GM11168 (cell line): ENCODE results near the gene ATAD3B.
"Not testable (repeated sequence)": the region's sequence is repeated elsewhere in the genome, so short reads cannot be mapped to it uniquely, and the experiment has no call there.

Source experiments
- in situ Hi-C: fragments of 300-500 bp; cut with MboI; formaldehyde crosslinking; loops from one replicate; pipeline ENCODE4 v1.12.0; 2022; ENCODE audit warnings: low sequenced_read_pairs; ENCODE audit not compliant: unreplicated experiment

The ATAD3B gene

DNA sequence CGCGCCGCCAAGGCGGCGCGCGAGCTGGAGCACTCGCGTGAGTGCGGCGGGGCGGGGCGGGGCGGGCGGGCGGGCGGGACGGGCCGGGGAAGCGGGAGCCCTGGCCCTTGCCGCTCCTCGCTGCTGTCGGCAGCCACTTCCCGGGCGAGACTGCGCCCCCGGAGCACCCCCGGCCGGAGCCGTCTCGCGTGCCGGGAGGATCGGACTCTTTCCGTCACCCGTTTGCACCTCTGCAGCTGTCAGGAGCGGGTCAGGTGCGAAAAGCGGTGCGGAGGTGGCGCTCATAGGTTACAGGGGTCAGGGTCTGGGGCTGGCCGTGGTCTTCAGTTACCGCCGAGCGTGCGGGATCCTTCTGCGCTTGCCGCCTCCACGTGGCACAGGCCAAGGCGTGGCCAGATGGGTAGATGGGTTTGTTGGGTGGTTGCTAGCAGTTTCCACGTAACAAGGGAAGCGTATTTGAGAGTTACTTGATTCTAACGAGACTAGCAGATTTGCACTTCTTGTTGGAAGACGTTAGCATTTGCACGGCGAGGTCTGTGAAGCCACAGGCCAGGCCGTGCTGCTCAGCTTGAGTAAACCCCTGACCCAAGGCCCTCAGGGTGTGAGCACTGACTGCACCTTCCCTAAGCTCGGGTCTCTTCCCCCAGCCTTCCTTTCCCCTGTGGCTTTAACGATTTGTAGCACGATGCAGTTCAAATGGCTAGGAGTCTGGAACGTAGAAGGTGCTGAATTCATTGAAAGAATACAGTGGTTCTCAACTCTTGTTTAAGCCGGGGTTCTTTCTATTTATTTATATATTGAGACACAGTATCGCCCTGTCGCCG, 700 bp downstream of the ATAD3B start:
- in situ Hi-C loops: not testable (repeated sequence)

DNA sequence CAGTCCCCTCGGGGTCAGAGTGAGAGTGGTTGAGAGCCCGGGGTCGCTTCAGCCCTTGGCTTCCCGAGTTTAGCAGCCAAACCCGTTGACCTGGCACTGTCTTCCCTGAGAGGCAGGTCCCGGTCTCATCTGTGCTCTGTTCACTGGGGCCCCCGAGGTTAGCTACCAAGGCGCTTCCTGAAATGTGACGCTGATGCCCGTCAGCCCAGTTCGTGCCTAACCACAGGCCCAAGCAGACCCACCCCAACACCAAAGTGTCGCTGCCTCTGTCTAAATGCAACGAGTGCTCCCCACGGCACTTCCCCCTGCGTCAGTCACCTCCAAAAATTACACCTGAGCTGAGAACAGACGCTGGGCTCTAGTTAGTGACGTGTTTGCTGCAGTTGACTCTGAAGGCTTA, 4.4 kb downstream of the ATAD3B start:
- in situ Hi-C loops: loop anchor here (5.0 kb wide), 1 partner anchor 41 kb away; no protein-coding TSS in a partner anchor

DNA sequence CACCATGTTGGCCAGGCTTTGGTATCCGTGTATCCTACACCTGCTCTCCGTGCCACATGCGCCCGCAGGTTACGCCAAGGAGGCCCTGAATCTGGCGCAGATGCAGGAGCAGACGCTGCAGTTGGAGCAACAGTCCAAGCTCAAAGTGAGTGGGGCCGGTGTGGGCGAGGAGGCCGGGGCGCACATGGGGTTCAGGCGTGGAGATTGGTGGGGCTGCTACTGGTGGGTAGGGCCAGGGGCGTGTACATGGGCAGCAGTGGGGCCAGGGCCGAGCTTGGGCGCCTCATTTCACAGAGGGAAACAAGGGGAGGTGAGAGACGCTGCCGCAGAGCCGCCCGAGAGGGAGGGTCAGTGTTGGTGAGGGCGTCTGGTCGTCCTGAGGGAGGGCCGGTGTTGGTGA, 5.6 kb downstream of the ATAD3B start:
- in situ Hi-C loops: loop anchor here (5.0 kb wide), 1 partner anchor 40 kb away; no protein-coding TSS in a partner anchor

DNA sequence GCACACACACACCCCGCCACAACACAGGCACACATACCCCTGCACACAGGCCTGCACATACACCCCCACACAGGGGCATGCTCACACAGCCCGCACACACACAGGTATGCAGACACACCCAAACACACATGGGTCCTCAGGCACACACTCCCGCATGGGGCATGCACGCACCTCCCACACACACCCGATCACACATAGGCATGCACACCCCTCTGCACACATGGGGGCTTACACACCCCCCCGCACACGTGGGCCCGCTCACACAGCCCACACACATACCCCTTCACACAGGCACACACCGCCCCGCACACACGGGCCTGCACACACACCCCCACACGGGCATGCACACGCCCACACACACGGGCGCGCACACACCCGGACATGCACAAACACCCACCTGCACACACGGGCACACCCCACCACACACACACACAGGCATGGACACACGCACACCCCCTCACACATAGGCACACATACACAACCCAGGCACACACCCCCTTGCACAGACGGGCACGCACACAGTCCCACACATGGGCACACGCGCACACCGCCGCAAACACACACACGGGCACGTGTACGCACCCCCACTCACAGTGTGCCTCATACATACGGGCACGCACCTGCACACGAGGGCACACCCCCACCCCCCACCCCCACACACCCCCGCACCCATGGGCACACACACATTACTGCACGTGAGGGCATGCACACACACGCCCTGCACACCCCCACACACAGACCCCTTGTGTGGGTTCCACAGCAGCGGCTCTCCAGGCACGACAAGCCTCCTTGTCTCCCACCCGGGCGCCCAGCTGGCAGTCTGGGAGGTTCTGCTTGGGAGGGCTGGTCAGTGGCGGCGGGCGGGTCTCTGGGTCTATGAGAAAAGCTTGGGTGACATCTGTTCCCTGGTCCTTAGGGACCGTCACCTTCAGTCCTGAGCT, 8.3 kb downstream of the ATAD3B start:
- in situ Hi-C loops: loop anchor here (5.0 kb wide), 1 partner anchor 37 kb away; no protein-coding TSS in a partner anchor

DNA sequence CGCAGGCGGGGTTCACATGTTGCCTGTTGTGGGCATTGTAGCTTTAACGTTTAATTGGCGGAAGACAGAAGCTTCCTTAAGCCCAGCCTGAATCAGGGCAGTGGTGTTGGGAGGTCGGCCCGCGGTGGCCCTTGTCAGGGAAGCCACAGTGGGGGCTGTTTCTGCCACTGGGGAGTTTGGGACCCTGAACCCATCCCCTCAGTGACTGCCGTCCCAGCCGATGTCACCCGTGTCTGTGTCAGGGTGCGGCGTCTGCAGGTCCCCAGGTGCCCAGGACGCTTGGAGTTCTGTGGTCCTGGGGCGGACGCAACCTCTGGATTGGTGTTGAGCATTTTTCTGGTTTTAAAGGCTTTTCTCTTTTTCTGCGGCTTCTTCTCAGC, 8.9 kb downstream of the ATAD3B start:
- in situ Hi-C loops: not testable (repeated sequence)

DNA sequence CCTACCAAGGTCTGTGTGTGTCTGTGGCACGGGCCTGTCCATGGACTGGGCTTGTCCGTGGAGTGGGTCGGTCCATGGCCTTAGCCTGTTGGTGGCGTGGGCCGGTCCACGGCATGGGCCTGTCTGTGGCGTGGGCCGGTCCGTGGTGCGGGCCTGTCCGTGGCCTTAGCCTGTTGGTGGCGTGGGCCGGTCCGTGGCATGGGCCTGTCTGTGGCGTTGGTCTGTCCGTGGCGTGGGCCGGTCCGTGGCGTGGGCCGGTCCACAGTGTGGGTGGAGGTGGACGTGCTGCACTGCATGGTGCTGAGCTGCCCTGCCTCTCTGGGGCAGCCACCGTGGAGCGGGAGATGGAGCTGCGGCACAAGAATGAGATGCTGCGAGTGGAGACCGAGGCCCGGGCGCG, 10.2 kb downstream of the ATAD3B start:
- in situ Hi-C loops: not testable (repeated sequence)

DNA sequence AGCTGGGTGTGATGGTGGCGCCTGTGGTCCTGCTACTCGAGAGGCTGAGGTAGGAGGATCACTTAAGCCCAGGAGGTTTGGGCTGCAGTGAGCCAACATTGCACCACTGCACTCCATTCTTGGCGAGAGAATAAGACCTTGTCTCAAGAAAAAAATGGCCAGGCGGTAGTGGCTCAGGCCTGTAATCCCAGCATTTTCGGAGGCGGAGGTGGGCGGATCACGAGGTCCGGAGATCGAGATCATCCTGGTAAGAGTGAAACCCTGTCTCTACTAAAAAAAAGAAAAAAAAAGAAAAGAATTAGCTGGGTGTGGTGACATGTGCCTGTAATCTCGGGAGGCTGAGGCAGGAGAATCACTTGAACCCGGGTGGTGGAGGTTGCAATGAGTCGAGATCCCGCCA, 11.3 kb downstream of the ATAD3B start:
- in situ Hi-C loops: no loop called here

DNA sequence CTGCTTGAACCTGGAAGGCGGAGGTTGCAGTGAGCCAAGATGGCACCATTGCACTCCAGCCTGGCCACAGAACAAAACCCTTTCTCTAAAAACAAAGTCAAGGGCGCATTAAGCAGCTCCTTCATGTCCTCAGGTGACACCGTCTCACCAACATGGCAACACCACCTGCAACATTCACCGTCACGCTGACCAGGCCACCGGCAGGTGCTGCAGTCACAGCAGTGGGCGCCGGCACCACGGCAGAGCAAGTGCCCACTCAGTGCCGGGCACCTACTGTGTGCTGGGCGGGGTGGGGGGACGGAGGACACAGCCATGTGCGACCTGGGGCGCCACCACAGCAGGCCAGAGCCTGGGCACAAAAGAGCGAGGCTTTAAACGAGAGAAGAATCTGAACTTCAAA, 12.1 kb downstream of the ATAD3B start:
- in situ Hi-C loops: no loop called here

DNA sequence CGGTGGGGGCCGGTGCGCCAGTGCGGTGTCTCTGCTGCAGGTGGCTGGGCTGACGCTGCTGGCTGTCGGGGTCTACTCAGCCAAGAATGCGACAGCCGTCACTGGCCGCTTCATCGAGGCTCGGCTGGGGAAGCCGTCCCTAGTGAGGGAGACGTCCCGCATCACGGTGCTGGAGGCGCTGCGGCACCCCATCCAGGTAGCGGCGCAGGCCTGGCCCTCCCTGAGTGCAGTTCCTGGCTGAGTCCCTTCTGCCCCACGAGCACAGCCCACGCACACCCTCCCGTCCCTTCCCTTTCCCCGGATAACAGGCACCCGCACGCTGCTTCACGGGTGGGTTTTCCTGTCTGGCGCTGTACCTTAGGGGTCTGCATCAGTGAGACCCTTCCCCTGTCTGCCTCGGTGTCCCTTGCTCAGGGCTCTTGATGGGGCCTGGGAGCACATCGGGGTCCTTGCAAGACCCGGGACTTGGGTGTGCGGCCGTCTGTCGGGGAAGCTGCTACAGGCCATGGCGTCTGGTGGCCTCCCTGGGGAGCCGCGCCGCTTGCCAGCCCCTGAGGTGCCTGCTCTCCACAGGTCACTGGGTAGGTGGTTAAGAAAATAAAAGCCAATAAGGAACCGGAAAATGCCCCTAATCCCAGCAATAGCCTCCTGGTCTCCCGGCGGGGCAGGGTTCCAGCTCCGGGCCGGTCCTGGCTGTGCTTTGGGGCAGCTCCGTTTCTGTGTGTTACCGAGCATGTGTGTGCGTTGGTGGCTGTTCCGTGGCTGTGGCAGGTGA, 13.6 kb downstream of the ATAD3B start:
- in situ Hi-C loops: not testable (repeated sequence)

DNA sequence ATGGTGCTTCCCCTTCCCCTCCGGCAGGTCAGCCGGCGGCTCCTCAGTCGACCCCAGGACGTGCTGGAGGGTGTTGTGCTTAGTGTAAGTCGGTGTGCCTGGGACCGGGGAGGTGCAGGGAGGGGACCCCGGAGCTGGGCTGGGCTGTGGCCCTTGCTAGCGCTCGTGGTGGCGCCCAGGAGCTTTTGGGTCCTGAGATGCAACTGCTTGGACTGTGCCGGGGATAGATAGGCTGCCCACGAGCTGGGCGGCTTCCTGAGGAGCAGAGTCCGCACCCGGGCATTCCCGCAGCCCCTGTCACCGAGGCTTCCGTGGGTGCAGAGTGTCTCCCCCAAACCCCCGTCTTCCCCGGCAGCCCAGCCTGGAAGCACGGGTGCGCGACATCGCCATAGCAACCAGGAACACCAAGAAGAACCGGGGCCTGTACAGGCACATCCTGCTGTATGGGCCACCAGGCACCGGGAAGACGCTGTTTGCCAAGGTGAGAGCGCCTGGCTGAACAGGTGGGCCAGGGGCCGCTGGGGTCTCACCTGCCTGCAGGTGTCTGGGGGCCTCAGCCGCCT, 14.3 kb downstream of the ATAD3B start:
- in situ Hi-C loops: not testable (repeated sequence)

DNA sequence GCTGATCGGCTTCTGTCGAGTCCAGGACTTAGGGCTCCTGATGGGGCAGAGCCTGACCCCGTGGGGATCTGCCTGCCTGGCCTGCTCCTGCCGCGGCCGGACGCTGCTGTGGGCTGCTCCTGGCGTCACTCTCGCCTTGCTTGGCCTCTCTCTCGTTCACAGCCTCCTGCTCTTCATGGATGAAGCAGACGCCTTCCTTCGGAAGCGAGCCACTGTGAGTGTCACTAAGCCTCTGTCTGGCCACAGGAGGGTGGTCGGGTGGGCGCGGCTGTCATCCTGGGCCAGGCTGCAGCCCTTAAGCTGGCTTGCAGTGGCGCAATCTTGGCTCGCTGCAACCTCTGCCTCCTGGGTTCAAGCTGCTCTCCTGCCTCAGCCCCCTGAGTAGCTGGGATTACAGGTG, 16.1 kb downstream of the ATAD3B start:
- in situ Hi-C loops: no loop called here

DNA sequence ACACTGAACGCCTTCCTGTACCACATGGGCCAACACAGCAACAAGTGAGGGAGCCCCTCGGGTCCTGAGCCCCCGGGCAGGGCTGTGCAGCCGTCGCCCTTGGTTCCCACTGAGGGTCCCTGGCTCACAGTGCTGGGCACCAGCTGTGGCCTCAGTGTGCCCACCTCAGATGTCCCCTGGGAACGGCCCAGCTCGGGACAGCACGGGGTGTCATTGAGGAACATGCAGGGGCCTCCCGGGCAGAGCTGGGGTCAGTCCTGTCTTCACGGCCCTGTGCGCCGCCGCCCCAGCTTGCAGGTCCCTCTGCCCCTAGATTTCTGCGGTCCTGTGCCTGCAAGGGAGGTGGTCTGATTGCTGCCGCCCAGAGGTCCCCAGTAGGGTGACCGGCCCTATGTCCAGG, 17.7 kb downstream of the ATAD3B start:
- in situ Hi-C loops: no loop called here

DNA sequence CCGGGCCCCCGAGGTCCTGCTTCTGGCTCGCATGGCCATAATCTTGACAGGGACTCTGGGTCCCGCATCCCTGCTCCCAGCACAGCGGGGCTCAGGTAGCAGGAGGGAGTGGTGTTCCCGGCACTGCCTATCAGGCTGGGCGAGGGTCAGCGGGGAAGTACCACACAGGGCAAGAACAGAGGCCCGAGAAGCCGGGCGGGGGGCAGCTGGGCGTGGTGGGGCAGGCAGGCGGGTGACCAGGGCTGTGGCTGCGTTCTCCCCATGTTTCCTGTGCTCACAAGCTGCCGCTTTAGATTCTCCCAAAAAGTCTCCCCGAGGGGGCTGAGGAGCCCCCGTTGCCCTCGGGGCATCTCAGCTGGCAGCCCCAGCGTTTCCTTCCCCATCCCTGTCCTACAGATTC, 18.3 kb downstream of the ATAD3B start:
- in situ Hi-C loops: no loop called here

DNA sequence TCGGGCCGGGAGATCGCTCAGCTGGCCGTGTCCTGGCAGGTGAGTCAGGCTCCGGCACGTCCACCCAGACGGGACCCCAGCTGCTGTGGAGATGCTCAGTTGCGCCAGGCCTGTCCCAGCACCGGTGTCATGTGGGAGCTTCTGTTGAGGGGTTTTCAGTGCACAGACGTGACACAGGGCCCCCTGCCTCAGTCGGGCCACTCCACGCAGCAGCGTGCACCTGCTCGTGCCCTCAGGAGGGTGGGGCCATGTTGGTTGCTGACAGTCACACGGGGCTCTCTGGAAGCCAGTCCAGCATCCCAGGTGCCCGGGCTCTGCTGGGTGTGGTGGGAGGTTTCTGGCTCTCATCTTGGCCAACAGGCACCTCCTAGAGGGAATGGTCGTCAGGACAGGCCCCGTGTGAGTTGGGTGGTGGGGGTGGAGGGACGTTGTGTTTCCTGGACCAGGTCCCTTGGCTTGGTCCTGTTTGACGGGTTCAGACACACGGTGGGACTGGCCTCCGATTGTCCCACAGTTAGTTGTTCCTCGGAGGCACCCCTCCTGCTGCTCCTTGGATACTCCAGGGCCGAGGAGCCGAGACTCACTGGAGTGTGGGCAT, 19.2 kb downstream of the ATAD3B start:
- in situ Hi-C loops: no loop called here

DNA sequence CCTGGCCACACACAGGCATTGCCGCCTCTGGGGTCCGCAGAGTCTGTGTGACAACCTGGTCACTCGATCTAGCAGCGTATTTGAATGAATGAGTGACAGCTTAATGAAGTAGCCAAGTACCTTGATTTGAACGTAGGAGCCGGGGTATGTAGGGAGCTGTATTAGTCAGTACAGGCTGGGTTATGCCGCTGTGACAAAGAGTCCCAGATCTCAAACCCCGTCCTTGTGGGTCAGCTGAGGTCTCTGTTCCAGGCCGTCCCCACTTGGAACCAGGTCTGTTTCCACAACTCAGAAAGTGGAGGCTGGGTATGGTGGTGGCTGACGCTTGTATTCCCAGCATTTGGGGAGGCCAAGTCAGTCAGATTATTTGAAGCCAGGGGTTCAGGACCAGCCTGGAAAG, 20.0 kb downstream of the ATAD3B start:
- in situ Hi-C loops: no loop called here

DNA sequence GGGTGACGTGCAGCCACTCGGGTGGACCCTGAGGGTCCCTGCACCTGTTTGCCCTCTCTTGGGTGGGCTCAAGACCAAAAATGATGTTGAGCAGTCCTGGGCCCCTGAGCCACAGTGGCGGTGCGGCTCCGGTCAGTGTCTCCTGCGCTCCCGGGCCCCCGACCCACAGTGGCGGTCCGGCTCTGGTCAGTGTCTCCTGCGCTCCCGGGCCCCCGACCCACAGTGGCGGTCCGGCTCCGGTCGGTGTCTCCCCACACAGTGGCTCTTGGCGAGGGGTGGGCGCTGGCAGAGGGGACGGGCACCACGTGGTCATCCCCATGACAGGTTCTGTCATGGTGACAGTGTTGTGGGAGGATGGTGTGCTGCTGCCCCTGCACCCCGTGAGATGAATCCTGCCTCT, 22.7 kb downstream of the ATAD3B start:
- in situ Hi-C loops: not testable (repeated sequence)

DNA sequence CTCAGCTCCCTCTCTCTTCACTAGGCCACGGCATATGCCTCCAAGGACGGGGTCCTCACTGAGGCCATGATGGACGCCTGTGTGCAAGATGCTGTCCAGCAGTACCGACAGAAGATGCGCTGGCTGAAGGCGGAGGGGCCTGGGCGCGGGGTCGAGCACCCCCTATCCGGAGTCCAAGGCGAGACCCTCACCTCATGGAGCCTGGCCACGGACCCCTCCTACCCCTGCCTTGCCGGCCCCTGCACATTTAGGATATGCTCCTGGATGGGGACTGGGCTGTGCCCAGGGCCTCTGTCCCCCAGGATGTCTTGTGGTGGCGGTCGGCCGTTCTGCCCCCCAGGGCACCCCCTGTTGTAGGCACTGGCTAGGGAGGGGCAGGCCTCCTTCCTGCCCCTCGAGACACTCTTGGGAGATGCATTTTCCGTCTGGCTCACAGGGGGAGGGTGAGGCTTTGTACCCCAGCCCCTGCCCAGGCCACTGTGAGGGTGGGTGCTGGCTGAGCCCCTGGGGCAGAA, 24.0 kb downstream of the ATAD3B start:
- in situ Hi-C loops: loop anchor here (5.0 kb wide), 1 partner anchor 48 kb away; the partner anchor contains the start of gene ATAD3C

DNA sequence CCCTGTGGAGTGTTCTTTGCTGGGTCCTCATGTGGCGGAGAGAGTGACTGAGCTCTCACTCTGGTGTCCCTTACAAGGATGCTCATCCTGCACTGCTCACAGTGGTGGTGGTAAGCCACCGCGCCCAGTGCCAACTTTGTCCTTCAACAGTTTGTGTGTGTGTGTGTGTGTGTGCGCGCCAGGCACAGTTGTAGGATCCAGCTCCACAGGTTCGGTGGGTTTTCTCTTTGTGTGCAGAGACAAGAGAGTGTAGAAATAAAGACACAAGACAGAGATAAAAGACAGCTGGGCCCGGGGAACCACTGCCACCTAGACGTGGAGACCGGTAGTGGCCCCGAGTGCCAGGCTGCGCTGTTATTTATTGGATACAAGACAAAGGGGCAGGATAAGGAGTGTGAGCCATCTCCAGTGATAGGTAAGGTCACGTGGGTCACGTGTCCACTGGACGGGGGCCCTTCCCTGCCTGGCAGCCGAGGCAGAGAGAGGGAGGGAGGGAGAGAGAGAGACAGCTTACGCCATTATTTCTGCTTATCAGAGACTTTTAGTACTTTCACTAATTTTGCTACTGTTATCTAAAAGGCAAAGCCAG, 33.3 kb downstream of the ATAD3B start:
- in situ Hi-C loops: not testable (repeated sequence)

DNA sequence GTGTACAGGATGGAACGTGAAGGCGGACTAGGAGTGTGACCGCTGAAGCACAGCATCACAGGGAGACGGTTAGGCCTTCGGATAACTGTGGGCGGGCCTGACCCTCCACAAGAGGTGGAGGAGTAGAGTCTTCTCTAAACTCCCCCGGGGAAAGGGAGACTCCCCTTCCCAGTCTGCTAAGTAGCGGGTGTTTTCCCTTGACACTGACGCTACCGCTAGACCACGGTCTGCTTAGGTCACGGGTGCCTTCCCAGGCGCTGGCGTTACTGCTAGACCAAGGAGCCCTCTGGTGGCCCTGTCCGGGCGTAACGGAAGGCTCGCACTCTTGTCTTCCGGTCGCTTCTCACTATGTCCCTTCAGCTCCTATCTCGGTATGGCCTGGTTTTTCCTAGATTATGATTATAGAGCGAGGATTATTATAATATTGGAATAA, 33.8 kb downstream of the ATAD3B start:
- in situ Hi-C loops: not testable (repeated sequence)
